AG04450 (cell line): ENCODE measurements around the gene PRKD2. TPM values are rescaled to one million over a fixed set of nuclear protein-coding genes. Genes with fewer than 3 reads are reported as not detected.
A peak's percentile ranks its signal among the peaks of the same experiment; 100 is the strongest.
"Not testable (repeated sequence)": the region's sequence is repeated elsewhere in the genome, so short reads cannot be mapped to it uniquely, and the experiment has no call there.

Source experiments
- CTCF ChIA-PET: fragments of 300-600, 350-600 bp; formaldehyde crosslinking; extraction: SDS; loops from one replicate; lab custom pipeline; 2022; ENCODE audit warnings: antibody characterized with exemption, inconsistent platforms; lab: Charles Lee
- POLR2A ChIA-PET: fragments of 350-600 bp; formaldehyde crosslinking; extraction: SDS; loops from one replicate; lab custom pipeline; 2021; ENCODE audit warnings: antibody characterized with exemption, inconsistent platforms; lab: Yijun Ruan, JAX
- DNase-seq: peaks from one replicate; pipeline ENCODE4 v3.0.0-alpha.2; 2011; ENCODE audit warnings: low read depth, low spot score
- H3K27ac ChIP-seq: one replicate; pipeline ENCODE4 v1.5.1; 2012; ENCODE audit warnings: low read depth, low read length, control low read depth
- H3K27me3 ChIP-seq: one replicate; pipeline ENCODE4 v1.6.0; 2012; ENCODE audit warnings: low read length; ENCODE audit not compliant: control insufficient read depth, insufficient read depth
- H3K4me3 ChIP-seq: 2 replicates; pipeline ENCODE4 v1.5.1; 2011; ENCODE audit warnings: mild to moderate bottlenecking, low read depth, low read length, control low read depth
- H3K9me3 ChIP-seq: 2 replicates; pipeline ENCODE4 v1.5.1; 2012; ENCODE audit warnings: low read length; ENCODE audit not compliant: control insufficient read depth, insufficient read depth
- polyA plus RNA-seq: library from polyadenylated mRNA; depleted of rRNA; stranded (reverse); fragments of >200 nt; gene quantifications from 2 replicates; pipeline ENCODE4 v1.2.3, GENCODE V29; 2011
- TF ChIP-seq, protein P1 (sequence below): IDR thresholded peaks from 2 replicates; pipeline ENCODE4 v1.5.1; 2011; ENCODE audit warnings: low read depth, low read length, control low read depth, inconsistent platforms

Gene PRKD2
- polyA plus RNA-seq, 1 experiment = 6.7 TPM

- no peak for DNase-seq
- H3K27ac ChIP-seq = no peak overlapping the region
- POLR2A ChIA-PET = no interaction called here
- H3K4me3 ChIP-seq = no peak overlapping the region
- H3K9me3 ChIP-seq = peaks cover 4% of the 10 kb centered on the region; the same call in 1 of the 2 replicates
- TF ChIP-seq, protein P1, sequence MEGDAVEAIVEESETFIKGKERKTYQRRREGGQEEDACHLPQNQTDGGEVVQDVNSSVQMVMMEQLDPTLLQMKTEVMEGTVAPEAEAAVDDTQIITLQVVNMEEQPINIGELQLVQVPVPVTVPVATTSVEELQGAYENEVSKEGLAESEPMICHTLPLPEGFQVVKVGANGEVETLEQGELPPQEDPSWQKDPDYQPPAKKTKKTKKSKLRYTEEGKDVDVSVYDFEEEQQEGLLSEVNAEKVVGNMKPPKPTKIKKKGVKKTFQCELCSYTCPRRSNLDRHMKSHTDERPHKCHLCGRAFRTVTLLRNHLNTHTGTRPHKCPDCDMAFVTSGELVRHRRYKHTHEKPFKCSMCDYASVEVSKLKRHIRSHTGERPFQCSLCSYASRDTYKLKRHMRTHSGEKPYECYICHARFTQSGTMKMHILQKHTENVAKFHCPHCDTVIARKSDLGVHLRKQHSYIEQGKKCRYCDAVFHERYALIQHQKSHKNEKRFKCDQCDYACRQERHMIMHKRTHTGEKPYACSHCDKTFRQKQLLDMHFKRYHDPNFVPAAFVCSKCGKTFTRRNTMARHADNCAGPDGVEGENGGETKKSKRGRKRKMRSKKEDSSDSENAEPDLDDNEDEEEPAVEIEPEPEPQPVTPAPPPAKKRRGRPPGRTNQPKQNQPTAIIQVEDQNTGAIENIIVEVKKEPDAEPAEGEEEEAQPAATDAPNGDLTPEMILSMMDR = no peak
- CTCF ChIA-PET = interaction anchor here (2.0 kb wide), 1 partner anchor 33 kb away, joined by 7 read pairs; no protein-coding TSS in a partner anchor
- H3K27me3 ChIP-seq = no peaks in the 10 kb centered on the region
These were observed 87.3 kb downstream of the PRKD2 start for GRCh38 chr19:46629546-46630025.

DNA sequence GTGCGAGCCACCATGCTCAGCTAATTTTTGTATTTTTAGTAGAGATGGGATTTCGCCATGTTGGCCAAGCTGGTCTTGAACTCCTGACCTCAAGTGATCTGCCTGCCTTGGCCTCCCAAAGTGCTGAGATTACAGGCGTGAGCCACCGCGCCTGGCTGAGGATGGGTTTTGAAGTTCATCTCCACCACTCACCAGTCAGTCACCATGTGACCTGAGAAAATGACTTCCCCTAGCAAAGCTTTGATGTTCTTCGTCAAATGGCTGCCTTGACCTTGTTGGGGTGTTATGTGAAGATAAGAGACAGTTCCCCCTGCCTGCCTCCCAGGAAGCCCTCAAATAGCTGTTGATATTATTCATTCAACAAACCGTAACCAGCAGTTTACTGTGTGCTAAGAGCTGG lies 87.9 kb downstream of the PRKD2 start:
- not testable (repeated sequence) for H3K4me3 ChIP-seq, H3K27me3 ChIP-seq, H3K27ac ChIP-seq, H3K9me3 ChIP-seq, DNase-seq
- POLR2A ChIA-PET = interaction anchor here (0.9 to 1.3 kb wide), 2 partner anchors 12 to 32 kb away, joined by 3 read pairs; partner anchors contain the start of gene DACT3
- CTCF ChIA-PET = interaction anchor here (0.7 to 2.0 kb wide), 2 partner anchors 32 to 33 kb away, joined by 5 to 7 read pairs; partner anchors contain the start of gene DACT3

- POLR2A ChIA-PET = interaction anchor here (0.5 to 1.2 kb wide), 2 partner anchors 10 to 162 kb away, joined by 3 to 9 read pairs; partner anchors contain the start of gene SLC1A5
- H3K9me3 ChIP-seq = no peaks in the 10 kb centered on the region; the same call in 1 of the 2 replicates
- no peak overlapping the region for H3K4me3 ChIP-seq
- TF ChIP-seq, protein P1 = no peak
- H3K27me3 ChIP-seq = no peaks in the 10 kb centered on the region
- no peak overlapping the region for H3K27ac ChIP-seq
- CTCF ChIA-PET = interaction anchor here (1.2 kb wide), 1 partner anchor 10 kb away, joined by 5 read pairs; no protein-coding TSS in a partner anchor
- DNase-seq = no peak
These were observed 90.5 kb downstream of the PRKD2 start for GRCh38 chr19:46626446-46626845.

GRCh38 chr19:46625731-46626130 lies 91.2 kb downstream of the PRKD2 start:
- H3K9me3 ChIP-seq = no peaks in the 10 kb centered on the region; the same call in 1 of the 2 replicates
- H3K4me3 ChIP-seq = no peak overlapping the region
- DNase-seq = no peak
- CTCF ChIA-PET = interaction anchor here (1.1 to 1.5 kb wide), 3 partner anchors 9 to 36 kb away, joined by 5 read pairs; partner anchors contain the start of gene DACT3
- POLR2A ChIA-PET = interaction anchor here (0.5 kb wide), 1 partner anchor 11 kb away, joined by 9 read pairs; no protein-coding TSS in a partner anchor
- TF ChIP-seq, protein P1 = no peak
- peak overlapping the region; percentile 83 for H3K27ac ChIP-seq
- H3K27me3 ChIP-seq = no peaks in the 10 kb centered on the region

GRCh38 chr19:46624958-46625661 lies 91.8 kb downstream of the PRKD2 start, which contains the start of gene PTGIR:
PTGIR (minus strand) TSS chr19:46625089; CDS start chr19:46624225, 864 bp downstream.
- H3K4me3 ChIP-seq = peak within 1 kb of the TSS; percentile 59
- ChIA-PET POLR2A (interaction anchor here (1.2 kb wide), 1 partner anchor 36 kb away, joined by 8 read pairs; the partner anchor contains the start of gene DACT3), CTCF (interaction anchor here (1.1 to 1.5 kb wide), 4 partner anchors 8 to 37 kb away, joined by 5 to 6 read pairs (median 5); partner anchors contain the start of gene DACT3)
- DNase-seq = no peak
- TF ChIP-seq, protein P1 = 0 out of 2 replicates have a peak, but pooled peaks have one; percentile 9
- peak within 1 kb of the TSS; percentile 83 for H3K27ac ChIP-seq
- H3K9me3 ChIP-seq = no peaks in the 10 kb centered on the region; the same call in 1 of the 2 replicates
- no peaks in the 10 kb centered on the region for H3K27me3 ChIP-seq
